Islet of Langerhans (tissue), 1 donor: ENCODE data around the gene KIAA2012.

Experiments
- FAIRE-seq: peaks from one replicate; lab custom pipeline; 2011; peaks lifted over from hg19 to GRCh38; lab: Jason Lieb, UNC

Gene KIAA2012

GRCh38 chr2:202088777-202089176 lies 15.7 kb downstream of the KIAA2012 start:
- no peak for FAIRE-seq

GRCh38 chr2:202090530-202090929 lies 17.5 kb downstream of the KIAA2012 start:
- no peak for FAIRE-seq

GRCh38 chr2:202091476-202091875 lies 18.4 kb downstream of the KIAA2012 start:
- no peak for FAIRE-seq

- no peak for FAIRE-seq
These were observed 21.5 kb downstream of the KIAA2012 start for GRCh38 chr2:202094426-202094986.

- no peak for FAIRE-seq
These were observed 22.2 kb downstream of the KIAA2012 start for GRCh38 chr2:202095235-202095634.

GRCh38 chr2:202096736-202097135 lies 23.7 kb downstream of the KIAA2012 start:
- no peak for FAIRE-seq

GRCh38 chr2:202098291-202098690 lies 25.2 kb downstream of the KIAA2012 start:
- FAIRE-seq = no peak

GRCh38 chr2:202099515-202099914 lies 26.5 kb downstream of the KIAA2012 start:
- no peak for FAIRE-seq

- no peak for FAIRE-seq
These were observed 27.1 kb downstream of the KIAA2012 start for GRCh38 chr2:202100176-202100575.

GRCh38 chr2:202101026-202101579 lies 28.0 kb downstream of the KIAA2012 start:
- FAIRE-seq = no peak

- no peak for FAIRE-seq
These were observed 29.5 kb downstream of the KIAA2012 start for GRCh38 chr2:202102425-202103000.

- no peak for FAIRE-seq
These were observed 31.3 kb downstream of the KIAA2012 start for GRCh38 chr2:202104286-202104870.

- no peak for FAIRE-seq
These were observed 32.0 kb downstream of the KIAA2012 start for GRCh38 chr2:202105025-202105424.

GRCh38 chr2:202108345-202108744 lies 35.3 kb downstream of the KIAA2012 start:
- FAIRE-seq = no peak

- no peak for FAIRE-seq
These were observed 36.2 kb downstream of the KIAA2012 start for GRCh38 chr2:202109139-202109736.

GRCh38 chr2:202109737-202110184 lies 36.7 kb downstream of the KIAA2012 start:
- no peak for FAIRE-seq

GRCh38 chr2:202110491-202110890 lies 37.4 kb downstream of the KIAA2012 start:
- FAIRE-seq = no peak

- no peak for FAIRE-seq
These were observed 39.0 kb downstream of the KIAA2012 start for GRCh38 chr2:202112041-202112440.

- no peak for FAIRE-seq
These were observed 40.6 kb downstream of the KIAA2012 start for GRCh38 chr2:202113571-202114142.

GRCh38 chr2:202114291-202114690 lies 41.2 kb downstream of the KIAA2012 start:
- FAIRE-seq = no peak

GRCh38 chr2:202114795-202115194 lies 41.7 kb downstream of the KIAA2012 start:
- no peak for FAIRE-seq

GRCh38 chr2:202115479-202115971 lies 42.5 kb downstream of the KIAA2012 start:
- FAIRE-seq = no peak

- no peak for FAIRE-seq
These were observed 43.6 kb downstream of the KIAA2012 start for GRCh38 chr2:202116691-202117090.
